ENCODE data around the gene DYNLT1.
"Not testable (repeated sequence)": the region's sequence is repeated elsewhere in the genome, so short reads cannot be mapped to it uniquely, and the experiment has no call there.

Gene DYNLT1

GRCh38 chr6:158662954-158663624 is 18.5 kb upstream of the DYNLT1 start:
- DNase-seq = peak; percentile 26 to 42

- no peak for DNase-seq
Measured at GRCh38 chr6:158662607-158662953, 18.0 kb upstream of the DYNLT1 start.

- no peak for DNase-seq
Measured at GRCh38 chr6:158661156-158661685, 16.7 kb upstream of the DYNLT1 start.

GRCh38 chr6:158660333-158660754 is 15.8 kb upstream of the DYNLT1 start:
- DNase-seq = peak in 1 of 2 experiments; percentile 29

GRCh38 chr6:158656986-158657385 is 12.4 kb upstream of the DYNLT1 start:
- DNase-seq = not testable (repeated sequence)

GRCh38 chr6:158655569-158656450 is 11.3 kb upstream of the DYNLT1 start:
- DNase-seq = no peak

GRCh38 chr6:158654960-158655489 is 10.5 kb upstream of the DYNLT1 start:
- DNase-seq = no peak

- no peak for DNase-seq
Measured at GRCh38 chr6:158654498-158654897, 10.0 kb upstream of the DYNLT1 start.

GRCh38 chr6:158653577-158654354 is 9.2 kb upstream of the DYNLT1 start:
- no peak for DNase-seq

- DNase-seq = not testable (repeated sequence)
Measured at GRCh38 chr6:158651981-158652737, 7.6 kb upstream of the DYNLT1 start.

GRCh38 chr6:158649289-158650143 is 5.0 kb upstream of the DYNLT1 start, which contains the start of gene SYTL3:
TSS of gene SYTL3 (plus strand) at chr6:158650054. CDS start at chr6:158663269, 13,215 bp downstream.
- DNase-seq = no peak

- no peak for DNase-seq
Measured at GRCh38 chr6:158648682-158649131, 4.2 kb upstream of the DYNLT1 start.

- no peak for DNase-seq
Measured at GRCh38 chr6:158647501-158647900, 3.0 kb upstream of the DYNLT1 start.

GRCh38 chr6:158646023-158646910 is 1.7 kb upstream of the DYNLT1 start:
- DNase-seq = no peak

GRCh38 chr6:158645064-158646022 is 800 bp upstream of the DYNLT1 start:
- DNase-seq = no peak

- DNase-seq = no peak
Measured at GRCh38 chr6:158643836-158644230, 710 bp downstream of the DYNLT1 start.

- no peak for DNase-seq
Measured at GRCh38 chr6:158642097-158642601, 2.4 kb downstream of the DYNLT1 start.

GRCh38 chr6:158640519-158640918 is 4.0 kb downstream of the DYNLT1 start:
- DNase-seq = no peak
